HG03432 (cell line): ENCODE data around the gene PLCG1.

ENCODE experiments used
- ATAC-seq: cut with Tn5 transposase; IDR thresholded peaks from one replicate; pipeline ENCODE4 v1.9.1; 2021; ENCODE audit warnings: mild to moderate bottlenecking, moderate library complexity; ENCODE audit not compliant: unreplicated experiment

The PLCG1 gene

DNA sequence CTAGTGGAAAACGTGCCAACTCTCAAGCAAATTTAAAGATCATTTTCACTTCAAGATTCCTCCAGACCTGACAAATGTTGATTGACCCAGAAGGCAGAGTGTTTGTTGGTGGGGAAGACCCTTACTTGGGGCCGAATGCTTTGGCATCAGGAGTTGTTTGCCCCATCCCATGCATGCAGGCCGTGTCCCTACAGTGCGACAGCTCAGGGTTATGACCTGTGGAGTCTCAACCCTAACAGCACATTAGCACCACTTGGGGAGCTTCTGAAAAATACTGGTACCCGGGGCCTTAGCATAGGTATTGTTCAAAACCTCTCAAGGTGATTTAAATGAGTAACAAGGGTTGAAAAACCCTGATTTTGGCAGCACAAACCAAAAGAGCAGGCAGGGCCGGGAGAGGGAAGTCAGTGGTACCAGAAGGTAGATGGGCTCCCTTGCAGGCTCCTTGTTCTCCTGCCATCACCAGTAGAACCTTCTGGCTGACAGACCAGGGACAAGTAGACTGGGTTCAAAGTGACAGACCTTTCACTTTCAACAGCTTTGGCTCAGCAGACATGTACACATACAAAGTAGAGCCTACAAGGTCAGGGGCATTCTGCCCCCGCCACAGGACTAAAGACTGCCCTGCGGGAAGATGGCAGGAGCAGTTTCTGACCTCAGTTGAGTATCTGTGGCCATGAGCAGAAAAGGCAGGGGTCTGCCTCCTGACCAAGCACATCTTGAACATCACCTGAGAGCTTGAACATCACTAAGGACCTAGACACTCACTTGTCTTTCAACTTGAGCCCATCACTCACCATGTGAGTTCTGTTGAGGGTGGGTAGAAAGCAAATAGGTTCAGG is 39.6 kb downstream of the PLCG1 start:
- no peak for ATAC-seq

DNA sequence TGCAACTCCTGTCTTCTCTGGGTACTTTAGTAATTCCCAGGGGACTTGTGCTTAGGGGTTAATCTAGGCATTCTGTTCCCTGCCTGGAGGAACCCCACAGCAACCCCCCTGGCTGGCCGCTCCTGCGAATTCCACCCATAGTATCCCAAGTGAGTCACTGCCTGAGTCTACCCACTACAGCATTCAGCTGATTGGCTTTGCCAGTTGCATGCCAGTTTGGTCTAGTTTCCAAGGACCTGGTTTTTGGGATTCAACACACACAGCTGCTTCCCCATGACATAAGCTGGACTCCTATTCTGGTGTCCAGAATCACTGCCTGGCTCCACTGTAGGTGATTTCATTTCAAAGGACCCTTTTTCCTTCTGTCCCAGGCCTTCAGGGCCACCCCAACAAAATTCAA is 40.3 kb downstream of the PLCG1 start:
- ATAC-seq = no peak

DNA sequence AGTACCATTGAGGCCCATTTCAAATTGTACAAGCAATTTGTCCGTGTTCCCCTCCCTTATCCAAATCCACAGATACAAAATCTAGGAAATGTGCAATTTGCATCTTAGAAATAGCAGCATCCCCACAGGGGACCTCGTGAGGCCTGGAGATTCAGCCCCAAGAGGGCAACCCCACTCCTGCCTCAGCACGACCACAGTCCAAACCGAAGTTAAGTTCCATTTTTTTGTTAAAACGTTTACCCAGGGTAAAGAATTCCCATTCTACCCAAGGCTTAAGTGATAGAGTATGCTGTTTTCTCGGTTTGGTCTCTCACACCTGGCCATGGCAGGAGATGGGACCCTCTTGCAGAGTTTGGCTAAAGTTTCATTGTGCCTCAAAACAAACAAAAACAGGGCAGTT is 41.2 kb downstream of the PLCG1 start:
- no peak for ATAC-seq

DNA sequence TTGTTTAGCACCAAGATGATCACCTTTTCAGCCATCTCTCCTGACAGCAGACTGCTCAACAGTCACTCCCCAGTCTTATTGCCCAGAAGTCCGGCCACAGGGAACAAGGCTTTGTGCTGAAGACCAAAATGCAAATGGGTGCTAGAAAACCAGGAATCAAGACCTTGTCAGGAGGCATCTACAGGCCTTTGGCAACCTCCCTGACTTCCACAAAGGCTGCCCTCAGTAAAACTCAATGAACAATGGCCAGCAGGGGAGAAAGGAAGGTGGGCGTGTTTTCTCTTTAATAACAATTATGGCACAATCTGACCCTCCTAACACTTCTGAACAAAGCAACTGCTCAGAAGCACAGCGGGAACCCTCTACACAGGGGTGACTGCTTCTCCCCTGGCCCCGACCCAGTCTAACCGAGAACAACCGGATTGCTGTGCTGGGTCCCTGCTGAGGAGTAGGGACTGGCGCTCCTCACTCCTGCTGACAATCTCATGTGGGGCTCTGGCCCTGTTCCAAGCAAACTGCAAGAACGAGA is 41.6 kb downstream of the PLCG1 start:
- no peak for ATAC-seq

DNA sequence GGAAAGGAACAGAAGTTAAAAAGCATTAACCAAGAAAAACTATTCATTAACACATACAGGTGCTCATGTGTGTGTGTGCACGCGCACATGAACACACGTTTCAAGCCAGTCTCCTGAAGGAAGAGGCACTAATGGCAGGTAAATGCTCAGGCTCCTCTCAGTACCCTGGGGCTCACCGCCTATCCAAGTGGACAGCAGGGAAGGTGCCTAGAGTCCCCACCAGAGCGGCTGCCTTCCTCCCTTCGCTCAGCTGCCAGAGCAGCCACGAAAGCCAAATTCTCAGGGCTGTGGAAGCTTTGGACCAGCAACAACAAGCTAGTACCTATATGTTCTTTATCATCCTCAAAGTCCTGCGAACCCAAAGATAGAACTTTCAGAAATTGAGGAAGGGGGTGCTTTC is 42.6 kb downstream of the PLCG1 start:
- ATAC-seq = no peak

DNA sequence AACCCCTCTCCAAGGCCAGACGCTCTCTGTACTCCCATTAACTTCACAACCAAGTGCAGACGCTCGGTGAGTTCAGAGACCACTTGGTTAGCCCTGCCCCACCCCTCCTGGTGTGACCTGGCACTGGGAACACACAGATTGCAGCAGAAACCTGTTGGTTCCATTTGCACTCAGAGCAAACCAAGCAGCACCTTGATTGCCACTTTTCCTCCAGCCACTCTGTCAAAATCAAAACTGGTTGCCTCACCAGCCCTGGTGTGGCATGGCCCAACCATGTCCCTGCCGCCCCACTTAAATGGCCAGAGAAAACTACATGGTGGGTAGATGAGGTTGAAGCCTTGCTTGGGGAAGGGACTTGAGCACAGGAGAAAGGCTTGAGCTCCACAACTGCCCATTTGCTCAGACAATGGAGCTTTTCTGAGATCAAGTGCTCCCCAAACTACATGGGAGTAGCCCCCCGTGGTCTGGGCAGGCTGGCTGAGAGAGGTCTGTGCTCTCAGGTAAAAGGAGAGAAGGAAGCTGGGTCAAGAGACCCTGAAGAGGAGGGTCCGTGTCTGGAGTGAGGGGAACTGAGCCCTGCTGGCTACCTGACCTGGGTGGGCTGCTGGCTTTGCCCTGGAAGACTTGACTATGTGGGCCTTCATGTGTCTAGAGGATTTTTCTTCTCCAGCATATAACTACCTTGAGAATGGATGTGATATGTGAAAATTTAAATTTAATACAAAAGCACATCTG is 43.4 kb downstream of the PLCG1 start:
- no peak for ATAC-seq

DNA sequence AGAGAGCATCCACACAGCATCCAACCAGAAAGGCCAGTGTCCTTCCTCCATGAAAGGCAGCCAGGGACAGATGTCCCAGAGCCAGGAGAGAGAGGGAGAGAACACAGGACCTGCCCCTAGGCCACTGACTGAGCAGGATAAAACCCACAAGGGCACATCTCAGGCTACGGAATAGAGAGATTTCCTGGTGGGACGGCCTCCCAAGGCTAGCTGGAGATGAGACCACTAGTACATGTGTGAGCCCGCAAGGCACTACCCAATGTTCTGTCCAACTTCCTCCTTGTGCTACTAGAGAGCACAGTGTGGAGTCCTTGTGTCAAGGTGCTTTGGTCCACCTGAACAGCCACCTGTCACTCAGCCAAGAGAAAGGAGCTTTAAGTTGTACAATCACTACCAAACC is 44.2 kb downstream of the PLCG1 start:
- no peak for ATAC-seq

DNA sequence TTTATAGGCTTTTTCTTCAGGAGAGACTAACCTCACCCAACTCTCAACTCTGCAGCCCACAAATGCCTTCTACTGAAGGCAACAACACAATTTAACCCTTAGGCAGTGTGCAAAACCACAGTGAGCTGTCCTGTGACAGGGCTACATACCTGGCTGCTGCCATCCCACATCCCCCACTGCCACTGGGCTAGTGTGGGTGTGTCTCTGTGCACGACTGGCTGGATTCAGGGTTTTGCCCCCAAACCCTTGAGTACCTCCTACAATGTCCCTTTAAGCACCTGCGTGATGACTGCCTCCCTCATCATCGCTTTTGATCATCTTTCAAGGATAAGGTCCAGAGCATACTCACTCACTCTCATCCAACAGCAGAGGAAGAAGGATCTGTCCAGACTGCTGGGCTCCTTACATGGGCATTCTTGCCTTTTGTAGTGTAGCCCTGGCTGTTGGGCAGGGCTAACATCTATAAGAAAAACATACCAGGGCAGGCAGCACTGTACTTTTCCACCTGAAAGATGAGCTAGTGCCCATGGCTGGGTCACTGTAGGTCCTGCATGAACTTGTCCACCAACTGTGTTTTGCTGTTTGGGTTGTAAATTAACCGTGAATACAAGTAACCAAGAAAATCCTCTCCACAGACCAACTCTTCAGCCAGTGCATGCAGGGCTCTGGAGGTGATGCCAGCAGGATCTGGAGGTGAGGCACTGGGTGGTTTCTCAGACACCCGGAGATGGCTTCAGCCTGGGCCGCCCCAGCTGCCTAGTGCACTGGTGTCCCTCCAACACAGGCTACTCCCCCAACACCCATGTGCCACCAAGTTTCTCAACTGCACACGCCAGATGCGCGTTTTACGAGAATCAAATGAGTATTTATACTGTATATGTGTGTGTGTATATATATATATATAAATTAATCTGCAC is 45.2 kb downstream of the PLCG1 start:
- no peak for ATAC-seq

DNA sequence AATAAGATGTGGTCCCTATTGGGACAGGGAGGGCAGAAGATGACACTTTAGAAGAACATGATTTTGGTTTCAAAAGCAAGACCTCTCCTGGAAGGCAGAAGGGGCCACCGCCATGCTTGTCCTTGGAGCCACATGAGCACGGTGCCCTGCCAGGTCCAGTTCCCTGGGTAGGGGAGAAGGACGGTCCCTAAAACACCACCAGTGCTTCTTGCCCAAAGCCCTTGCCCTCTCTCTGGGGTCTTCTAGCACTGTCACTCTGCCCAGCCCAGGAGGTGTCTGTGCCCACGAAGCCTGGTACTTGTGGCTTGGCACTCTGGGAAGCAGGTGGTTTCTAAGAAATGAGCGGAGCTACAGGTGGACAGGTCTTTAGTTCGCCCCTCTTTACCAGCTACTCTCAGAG is 46.0 kb downstream of the PLCG1 start:
- ATAC-seq = no peak

DNA sequence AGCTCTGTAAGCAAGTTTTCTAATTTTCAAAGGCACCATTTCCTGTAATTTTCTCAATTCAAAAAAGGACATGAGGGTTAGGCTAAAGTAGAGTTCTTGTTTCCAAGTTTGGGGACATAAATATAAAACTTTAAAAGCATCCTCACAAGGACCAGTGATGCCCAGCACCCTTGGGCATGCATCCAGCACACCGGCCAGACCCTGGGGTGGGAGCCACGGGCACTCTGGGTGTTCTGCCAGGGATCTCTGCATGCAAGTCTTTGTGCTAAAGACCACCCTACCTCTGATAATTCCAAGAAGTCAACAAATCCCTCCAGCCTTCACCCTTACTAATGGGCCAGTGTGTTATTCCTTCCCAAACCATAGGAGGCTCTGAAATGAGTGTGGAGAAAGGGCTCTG is 46.5 kb downstream of the PLCG1 start:
- no peak for ATAC-seq

DNA sequence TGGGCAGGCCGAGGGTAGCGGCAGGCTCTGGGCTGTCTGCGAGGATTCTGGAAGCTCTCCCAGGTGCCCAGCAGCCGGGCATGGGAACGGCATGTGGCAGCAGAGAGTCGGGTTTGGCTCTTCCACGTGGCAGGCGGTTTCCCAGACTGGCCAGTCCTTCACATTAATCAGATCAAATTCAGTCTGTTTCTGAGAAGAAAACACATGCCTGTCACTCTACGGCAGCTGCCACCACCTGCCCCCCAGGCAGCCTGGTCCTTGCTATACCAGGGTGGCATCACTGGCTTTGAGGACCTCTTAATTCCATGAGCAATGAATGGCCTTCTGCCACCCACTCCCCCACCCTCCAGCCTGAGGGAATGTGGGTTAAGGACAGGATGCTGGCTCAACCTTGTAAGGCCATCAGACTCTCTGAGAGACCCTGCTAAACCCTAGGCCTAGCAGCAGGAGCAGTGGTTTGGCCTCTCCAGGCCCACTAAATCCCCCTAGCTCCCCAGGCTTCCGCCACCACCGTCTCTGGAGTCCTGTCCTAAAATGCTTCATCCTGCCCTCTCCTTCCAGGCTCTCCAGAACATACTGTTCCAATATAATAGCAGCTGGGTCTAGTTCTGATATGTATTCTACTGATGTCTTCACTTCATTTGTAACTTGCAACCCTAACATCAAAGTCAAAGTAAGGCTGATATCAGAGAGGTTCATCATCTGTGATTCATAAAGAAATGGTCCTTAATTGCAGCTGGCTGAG is 47.8 kb downstream of the PLCG1 start:
- no peak for ATAC-seq

DNA sequence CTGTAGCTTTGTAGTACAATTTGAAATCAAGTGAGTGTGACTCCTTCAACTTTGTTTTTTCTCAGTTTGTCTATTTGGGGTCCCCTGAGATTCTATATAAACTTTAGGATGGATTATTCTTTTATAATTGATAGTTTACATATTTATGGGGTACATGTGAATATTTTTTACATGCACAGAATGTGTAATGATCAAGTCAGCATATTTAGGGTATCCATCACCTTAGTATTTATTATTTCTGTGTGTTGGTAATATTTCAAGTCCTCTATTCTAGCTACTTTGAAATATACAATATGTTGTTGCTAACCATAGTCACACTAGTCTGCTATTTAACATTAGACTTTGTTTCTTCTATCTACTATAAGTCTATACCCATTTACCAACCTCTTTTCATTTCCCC is 50.3 kb downstream of the PLCG1 start:
- ATAC-seq = no peak

DNA sequence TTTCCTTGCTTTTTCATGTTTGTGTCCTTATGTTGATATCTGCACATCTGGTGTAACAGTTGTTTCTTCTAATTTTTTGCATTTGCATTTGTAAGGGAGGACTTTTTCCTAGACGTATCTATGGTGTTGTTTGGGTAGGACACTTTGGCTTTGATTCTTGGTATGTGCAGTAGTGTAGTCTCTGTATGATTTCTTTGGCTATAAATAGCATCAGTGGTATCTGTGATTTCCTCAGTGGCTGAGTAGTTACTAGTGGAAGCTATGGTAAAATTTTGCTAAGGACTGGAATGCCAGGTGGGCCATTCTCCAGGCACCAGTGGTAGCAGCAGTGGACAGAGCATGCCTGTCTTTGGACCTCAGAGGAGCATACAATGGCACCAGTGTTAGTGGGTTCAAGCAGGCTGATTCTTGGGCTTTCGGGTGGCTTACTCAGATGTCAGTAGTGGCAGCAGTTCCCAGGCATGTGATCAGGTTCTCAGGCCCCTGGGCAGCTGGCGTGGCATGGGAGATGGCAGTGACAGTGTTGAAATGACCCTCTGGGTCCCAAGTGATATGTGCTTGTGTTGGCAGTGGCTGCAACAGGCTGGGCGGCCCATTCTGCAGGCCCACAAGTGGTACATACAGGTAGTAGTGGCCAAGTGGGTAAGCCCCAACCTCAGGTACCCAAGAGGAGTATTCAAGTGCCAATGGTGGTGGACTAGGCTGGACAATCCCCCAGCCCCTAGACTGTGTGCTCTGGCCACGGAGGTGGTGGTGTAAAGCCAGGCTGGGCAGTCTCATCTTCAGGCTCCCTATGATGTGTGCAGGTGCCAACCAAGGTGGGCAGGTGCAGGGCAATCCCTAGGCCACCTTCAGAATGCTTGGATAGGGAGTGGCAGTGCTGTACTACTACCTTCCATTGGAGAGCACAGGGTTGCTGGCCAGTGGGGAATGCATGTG is 54.5 kb downstream of the PLCG1 start:
- no peak for ATAC-seq

DNA sequence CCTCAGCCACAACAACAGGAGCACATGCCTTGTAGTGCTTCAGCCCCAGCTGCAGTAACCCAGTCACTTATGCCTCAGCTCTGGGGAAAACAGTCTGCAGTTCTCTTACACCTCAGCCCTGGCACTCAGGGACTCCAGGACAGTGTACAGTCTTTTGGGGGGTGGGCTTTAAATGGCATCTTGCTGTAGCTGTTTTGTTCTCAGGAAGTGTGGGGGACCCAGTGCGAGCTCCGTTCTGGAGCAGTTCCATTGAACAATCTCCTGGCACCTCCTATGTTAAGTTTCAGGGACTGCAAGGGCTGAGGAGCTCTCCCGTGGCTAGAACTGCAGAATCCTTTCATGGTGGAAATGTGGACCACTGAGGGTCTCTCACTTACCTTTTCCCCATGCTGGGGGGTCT is 55.2 kb downstream of the PLCG1 start:
- no peak for ATAC-seq

DNA sequence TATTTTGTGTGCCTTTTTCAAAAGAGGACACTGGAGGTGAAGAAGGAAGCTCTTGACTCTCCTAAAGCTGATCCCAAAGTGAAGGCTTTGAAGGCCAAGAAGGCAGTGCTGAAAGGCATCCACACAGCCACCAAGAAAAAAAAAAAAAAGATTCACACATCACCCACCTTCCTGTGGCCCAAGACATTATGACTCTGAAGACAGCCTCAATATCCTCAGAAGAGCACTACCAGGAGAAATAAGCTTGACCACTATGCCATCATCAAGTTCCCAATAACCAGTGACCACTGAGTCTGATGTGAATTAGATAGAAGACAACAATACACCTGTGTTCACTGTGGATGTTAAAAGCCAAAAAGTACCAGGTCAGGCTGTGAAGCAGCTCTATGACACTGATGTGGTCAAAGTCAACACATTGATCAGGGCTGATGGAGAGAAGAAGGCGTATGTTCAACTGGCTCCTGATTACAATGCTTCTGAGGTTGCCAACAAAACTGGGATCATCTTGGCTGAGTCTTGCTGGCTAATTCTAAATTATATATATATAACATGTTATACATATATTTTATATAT is 59.4 kb downstream of the PLCG1 start:
- ATAC-seq = no peak

DNA sequence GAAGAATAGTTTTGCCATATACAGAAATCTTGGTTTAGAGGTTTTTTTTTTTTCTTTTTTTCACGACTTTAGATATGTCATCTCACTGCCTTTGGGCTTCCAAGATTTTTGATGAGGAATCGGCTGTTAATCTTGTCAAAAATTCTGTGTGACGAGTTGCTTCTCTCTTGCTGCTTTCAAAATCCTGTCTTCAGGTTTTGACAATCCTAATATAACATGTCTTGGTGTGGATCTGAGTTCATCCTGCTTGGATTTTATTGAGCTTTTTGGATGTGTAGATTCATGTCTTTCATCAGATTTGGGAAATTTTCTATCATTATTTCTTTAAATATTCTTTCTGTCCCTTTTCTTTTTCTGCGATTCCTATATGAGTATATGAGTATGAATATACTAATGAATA is 61.1 kb downstream of the PLCG1 start:
- ATAC-seq = no peak

DNA sequence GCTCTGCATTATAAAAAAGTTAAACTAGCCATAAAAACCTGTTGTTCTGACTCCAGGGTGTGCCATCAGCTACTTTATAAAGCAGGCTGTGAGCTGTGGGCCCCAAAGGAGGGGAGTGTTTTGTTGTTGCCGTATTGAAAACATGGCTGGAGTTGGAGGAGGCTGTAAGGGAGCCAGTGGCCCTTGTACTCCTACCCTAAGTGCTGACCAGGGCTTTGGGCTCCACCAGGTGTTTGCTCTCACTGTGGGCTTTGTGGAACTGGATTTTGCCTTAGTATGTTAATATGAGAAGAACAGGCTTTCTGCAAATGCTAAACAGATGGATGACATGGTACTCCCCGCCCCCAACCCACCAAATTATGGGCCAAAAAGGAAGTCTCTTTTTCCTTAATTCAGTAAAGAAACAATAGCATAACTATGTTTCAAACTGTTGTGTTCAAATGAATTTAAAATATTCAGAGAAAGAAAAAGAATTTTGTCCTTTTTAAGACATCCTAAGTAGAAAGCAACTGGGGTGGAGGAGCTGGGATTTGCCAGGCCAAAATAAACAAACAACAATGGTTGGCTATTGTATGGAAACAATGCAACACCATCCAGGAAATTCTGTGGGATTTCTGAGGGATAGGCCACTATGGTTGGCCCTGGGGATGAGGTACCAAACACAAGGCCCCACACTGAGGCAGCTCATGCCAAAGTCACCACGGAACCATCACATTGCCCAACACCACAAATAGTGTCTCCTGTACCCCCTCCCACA is 63.3 kb downstream of the PLCG1 start:
- ATAC-seq = no peak

DNA sequence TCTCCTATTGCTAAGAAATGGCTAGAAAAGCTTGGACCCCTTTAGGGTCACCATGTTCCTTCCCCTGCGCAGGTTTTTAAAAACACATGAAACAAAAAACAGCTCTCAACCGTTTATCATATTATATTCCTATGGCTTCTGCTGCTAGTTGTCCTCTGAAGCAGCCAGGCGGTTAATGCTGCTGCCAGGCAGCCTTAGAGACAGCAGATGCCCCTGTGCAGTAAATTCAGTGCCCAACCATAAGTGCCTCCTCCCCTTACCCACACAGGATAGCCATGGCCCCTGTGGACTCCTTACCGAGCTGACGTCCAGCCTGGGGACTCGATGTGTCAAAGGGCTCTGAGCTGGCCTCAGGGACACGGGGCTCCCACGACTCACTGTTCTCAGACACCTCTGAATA is 64.4 kb downstream of the PLCG1 start:
- ATAC-seq = no peak
